Natural killer cell (primary cell): ENCODE measurements around the gene MAIP1. TPM values are rescaled to one million over a fixed set of nuclear protein-coding genes. Genes with fewer than 3 reads are reported as not detected.

ENCODE experiments used
- ATAC-seq, 3 donors: fragments of 150-1000 bp in 2 of 3; fragments of 200-7000 bp in 1 of 3; cut with Tn5 transposase; 1 replicate in 1 of 3; 2 replicates in 2 of 3; pipeline ENCODE4 v1.10.0; 2021; ENCODE audit warnings: mild to moderate bottlenecking in 2 of 3, moderate library complexity in 2 of 3
- DNase-seq, 2 donors: peaks; one replicate each; pipeline versions ENCODE4 v3.0.0 to v3.0.0-alpha.2; 2013 to 2021; ENCODE audit warnings: mixed read lengths in 1 of 2
- H3K27ac ChIP-seq: one replicate; pipeline ENCODE4 v1.5.1; 2013; ENCODE audit warnings: mild to moderate bottlenecking, low read length
- H3K27me3 ChIP-seq: one replicate; pipeline ENCODE4 v1.6.1; 2013; ENCODE audit warnings: low read length; ENCODE audit not compliant: control insufficient read depth, insufficient read depth
- H3K36me3 ChIP-seq: one replicate; pipeline ENCODE4 v1.6.1; 2013; ENCODE audit warnings: low read length; ENCODE audit not compliant: control insufficient read depth, insufficient read depth
- H3K4me1 ChIP-seq: one replicate; pipeline ENCODE4 v1.6.1; 2013; ENCODE audit warnings: low read length; ENCODE audit not compliant: control insufficient read depth, insufficient read depth
- H3K4me3 ChIP-seq: one replicate; pipeline ENCODE4 v1.5.1; 2013; ENCODE audit warnings: low read length
- H3K9me3 ChIP-seq: one replicate; pipeline ENCODE4 v1.6.1; 2013; ENCODE audit warnings: low read length; ENCODE audit not compliant: control insufficient read depth, insufficient read depth
- H3K27ac Mint-ChIP-seq, 2 donors: one replicate each; pipeline ENCODE4 v1.8.0; 2022; ENCODE audit warnings: mild to moderate bottlenecking in 2 of 2, mixed read lengths in 2 of 2, moderate library complexity in 1 of 2
- H3K27me3 Mint-ChIP-seq, 2 donors: one replicate each; pipeline ENCODE4 v1.8.0; 2022; ENCODE audit warnings: low read depth in 2 of 2, mixed read lengths in 2 of 2
- H3K36me3 Mint-ChIP-seq: one replicate; pipeline ENCODE4 v1.8.0; 2022; ENCODE audit warnings: mixed read lengths
- H3K4me1 Mint-ChIP-seq, 2 donors: one replicate each; pipeline ENCODE4 v1.8.0; 2022; ENCODE audit warnings: mixed read lengths in 2 of 2
- H3K4me3 Mint-ChIP-seq: one replicate; pipeline ENCODE4 v1.8.0; 2022; ENCODE audit warnings: mild to moderate bottlenecking, moderate library complexity, mixed read lengths
- H3K9me3 Mint-ChIP-seq, 2 donors: one replicate each; pipeline ENCODE4 v1.8.0; 2022; ENCODE audit warnings: mixed read lengths in 2 of 2
- CTCF ChIP-seq: fragments of 200-600 bp; IDR thresholded peaks from one replicate; pipeline ENCODE4 v1.8.0; 2022; ENCODE audit warnings: antibody characterized with exemption
- WGBS: methylation state at CpG from one replicate; pipeline ENCODE4 v1.1.7; 2013; ENCODE audit warnings: missing lambda C conversion rate; ENCODE audit not compliant: insufficient coverage; 5-methylcytosine and 5-hydroxymethylcytosine counted together
- intact Hi-C: fragments of 100-400 bp; cut with micrococcal nuclease; formaldehyde crosslinking; loops from one replicate; pipeline ENCODE4 v1.14.2; 2022
- total RNA-seq, 4 donors: library from RNA; stranded (reverse); fragments of 120-200 nt in 1 of 4; gene quantifications; one replicate each; pipeline versions ENCODE4 v1.2.3 to v1.2.4, GENCODE V29; 2013 to 2022

Gene MAIP1
- total RNA-seq, 3 donors from 2014 or later (not counting 1 experiment from before 2014, with no cell fraction given) = 23.5 to 26.4 (median 23.6) TPM

- H3K4me3 ChIP-seq = no peak overlapping the region
- DNase-seq (no peak), ATAC-seq (no peak)
- Mint-ChIP-seq H3K4me1 (peaks cover 6 to 13% of the 10 kb centered on the region in 2 donors), H3K27me3 (no peaks in the 10 kb centered on the region), H3K4me3 (no peak overlapping the region), H3K9me3 (no peaks in the 10 kb centered on the region), H3K27ac (no peak overlapping the region), H3K36me3 (no peaks in the 10 kb centered on the region)
- no peaks in the 10 kb centered on the region for H3K9me3 ChIP-seq
- no peaks in the 10 kb centered on the region for H3K27me3 ChIP-seq
- TF ChIP-seq CTCF = no peak
- intact Hi-C loops = no loop called here
- peaks cover 55% of the 10 kb centered on the region for H3K36me3 ChIP-seq
- H3K4me1 ChIP-seq = no peaks in the 10 kb centered on the region
- 83% methylated on average over 2 of the region's 4 CpGs for WGBS
- no peak overlapping the region for H3K27ac ChIP-seq
Measured at GRCh38 chr2:199943373-199943772, 12.0 kb upstream of the MAIP1 start.

- H3K4me3 ChIP-seq = no peak overlapping the region
- no peak overlapping the region for H3K4me3 Mint-ChIP-seq
- peaks cover 54% of the 10 kb centered on the region for H3K36me3 ChIP-seq
- H3K36me3 Mint-ChIP-seq = no peaks in the 10 kb centered on the region
- no peak overlapping the region for H3K27ac Mint-ChIP-seq
- H3K27me3 Mint-ChIP-seq = no peaks in the 10 kb centered on the region
- no peak for DNase-seq
- no peak for TF ChIP-seq CTCF
- no peaks in the 10 kb centered on the region for H3K9me3 Mint-ChIP-seq
- no peaks in the 10 kb centered on the region for H3K4me1 ChIP-seq
- no peak overlapping the region for H3K27ac ChIP-seq
- 100% methylated on average over 1 of the region's 1 CpG for WGBS
- intact Hi-C loops = no loop called here
- no peaks in the 10 kb centered on the region for H3K27me3 ChIP-seq
- no peak for ATAC-seq
- peaks cover 14 to 23% of the 10 kb centered on the region in 2 donors for H3K4me1 Mint-ChIP-seq
- no peaks in the 10 kb centered on the region for H3K9me3 ChIP-seq
Measured at GRCh38 chr2:199946196-199946595, 9.2 kb upstream of the MAIP1 start.

- ATAC-seq = no peak
- H3K27me3 ChIP-seq = no peaks in the 10 kb centered on the region
- no peak overlapping the region for H3K4me3 Mint-ChIP-seq
- DNase-seq = no peak
- intact Hi-C loops = no loop called here
- H3K9me3 ChIP-seq = no peaks in the 10 kb centered on the region
- no peaks in the 10 kb centered on the region for H3K4me1 ChIP-seq
- no peak overlapping the region for H3K4me3 ChIP-seq
- no peak overlapping the region for H3K27ac ChIP-seq
- no peaks in the 10 kb centered on the region for H3K9me3 Mint-ChIP-seq
- no peaks in the 10 kb centered on the region for H3K27me3 Mint-ChIP-seq
- H3K27ac Mint-ChIP-seq = no peak overlapping the region
- no peak for TF ChIP-seq CTCF
- H3K36me3 Mint-ChIP-seq = no peaks in the 10 kb centered on the region
- H3K4me1 Mint-ChIP-seq = peaks cover 14 to 28% of the 10 kb centered on the region in 2 donors
- H3K36me3 ChIP-seq = peaks cover 51% of the 10 kb centered on the region
Measured at GRCh38 chr2:199946836-199947235, 8.5 kb upstream of the MAIP1 start.

- Histone ChIP-seq H3K9me3 (no peaks in the 10 kb centered on the region), H3K4me3 (no peak overlapping the region), H3K36me3 (peaks cover 34% of the 10 kb centered on the region), H3K27me3 (no peaks in the 10 kb centered on the region), H3K27ac (no peak overlapping the region), H3K4me1 (peaks cover 10% of the 10 kb centered on the region)
- intact Hi-C loops = no loop called here
- DNase-seq (no peak), ATAC-seq (no peak)
- peaks cover 30 to 34% of the 10 kb centered on the region in 2 donors for H3K4me1 Mint-ChIP-seq
- H3K27me3 Mint-ChIP-seq = no peaks in the 10 kb centered on the region
- WGBS = 86% methylated on average over 5 of the region's 5 CpGs
- H3K4me3 Mint-ChIP-seq = no peak overlapping the region
- H3K36me3 Mint-ChIP-seq = no peaks in the 10 kb centered on the region
- H3K9me3 Mint-ChIP-seq = no peaks in the 10 kb centered on the region
- no peak overlapping the region for H3K27ac Mint-ChIP-seq
- no peak for TF ChIP-seq CTCF
Measured at GRCh38 chr2:199950396-199950795, 5.0 kb upstream of the MAIP1 start.
